Inflammatory macrophage (primary cell): ENCODE data around the gene NELL2.
"Not testable (repeated sequence)": the region's sequence is repeated elsewhere in the genome, so short reads cannot be mapped to it uniquely, and the experiment has no call there.

Experiments
- DNase-seq, 2 donors: peaks; one replicate each; pipeline ENCODE4 v3.0.0-alpha.2; 2020 to 2022

NELL2 gene

DNA sequence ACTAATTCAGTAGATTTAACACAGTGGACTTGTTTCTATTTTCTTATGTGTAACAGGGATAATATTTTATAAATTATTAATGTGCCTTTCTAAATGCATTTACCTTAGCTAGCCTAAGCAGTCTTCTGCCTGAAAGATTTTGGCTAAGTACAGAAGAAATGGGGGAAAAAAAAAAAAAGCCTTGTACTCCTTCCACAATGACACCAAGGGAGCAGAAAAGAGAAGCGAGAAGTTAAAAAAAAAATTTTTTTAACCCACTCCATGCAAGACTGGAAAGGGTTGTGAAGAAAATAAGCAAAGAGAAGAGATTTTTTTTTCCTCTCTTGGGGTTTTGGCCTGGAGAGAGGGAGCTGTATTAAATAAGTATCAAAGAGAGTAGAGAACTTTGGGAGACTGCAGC lies 28.7 kb downstream of the NELL2 start:
- DNase-seq = no peak

DNA sequence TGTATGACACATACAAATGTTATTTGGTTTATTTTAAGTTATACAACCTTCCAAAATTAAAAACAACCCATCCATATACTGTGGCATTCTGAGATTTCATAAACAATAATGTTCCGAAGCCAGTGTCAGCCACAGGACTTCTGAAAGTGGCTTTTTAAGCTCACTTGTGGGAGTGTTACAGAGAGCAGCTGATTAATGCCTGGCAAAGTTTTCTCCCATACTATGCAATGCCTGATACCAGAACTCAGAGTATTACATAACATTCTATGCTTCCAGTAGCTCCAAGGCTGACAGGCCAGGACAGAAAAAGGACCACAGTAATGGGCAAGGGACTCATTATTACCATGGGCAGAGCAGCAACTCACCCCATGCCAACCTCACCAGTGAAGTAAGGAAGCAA lies 29.3 kb downstream of the NELL2 start:
- no peak for DNase-seq

DNA sequence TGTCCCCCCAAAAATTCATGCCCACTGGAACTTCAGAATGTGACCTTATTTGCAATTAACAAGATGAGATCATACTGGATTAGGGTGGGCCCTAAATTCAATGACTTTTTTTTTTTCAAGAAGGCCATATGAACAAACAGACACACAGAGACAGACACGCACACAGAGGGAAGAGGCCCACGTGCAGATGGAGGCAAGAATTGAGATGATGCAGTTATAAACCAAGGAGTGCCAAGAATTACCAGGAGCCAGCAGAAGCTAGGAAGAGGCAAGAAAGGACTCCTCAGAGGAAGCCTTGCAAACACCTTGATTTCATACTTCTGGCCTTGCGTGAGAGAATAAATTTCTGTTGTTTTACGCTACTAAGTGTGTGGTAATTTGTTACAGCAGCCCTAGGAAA lies 33.4 kb downstream of the NELL2 start:
- no peak for DNase-seq

DNA sequence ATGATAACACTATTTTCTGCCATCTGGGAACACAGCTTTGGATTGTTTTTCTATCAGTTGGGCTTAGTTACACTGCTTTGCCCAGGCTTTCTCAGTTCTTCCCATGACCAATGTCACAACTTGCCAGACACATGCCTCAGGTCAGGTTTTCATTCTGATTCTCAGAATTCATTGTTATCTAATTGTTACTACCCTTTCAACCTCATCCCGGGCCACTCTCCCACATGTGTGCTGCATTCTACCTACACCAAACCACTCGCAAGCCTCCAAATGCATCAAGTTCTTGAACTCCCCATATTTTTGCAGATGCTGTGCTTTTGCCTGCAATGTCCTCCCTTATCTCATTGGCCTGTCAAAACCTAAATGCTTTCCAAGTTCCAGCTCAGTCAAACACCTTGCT lies 36.3 kb downstream of the NELL2 start:
- no peak for DNase-seq

DNA sequence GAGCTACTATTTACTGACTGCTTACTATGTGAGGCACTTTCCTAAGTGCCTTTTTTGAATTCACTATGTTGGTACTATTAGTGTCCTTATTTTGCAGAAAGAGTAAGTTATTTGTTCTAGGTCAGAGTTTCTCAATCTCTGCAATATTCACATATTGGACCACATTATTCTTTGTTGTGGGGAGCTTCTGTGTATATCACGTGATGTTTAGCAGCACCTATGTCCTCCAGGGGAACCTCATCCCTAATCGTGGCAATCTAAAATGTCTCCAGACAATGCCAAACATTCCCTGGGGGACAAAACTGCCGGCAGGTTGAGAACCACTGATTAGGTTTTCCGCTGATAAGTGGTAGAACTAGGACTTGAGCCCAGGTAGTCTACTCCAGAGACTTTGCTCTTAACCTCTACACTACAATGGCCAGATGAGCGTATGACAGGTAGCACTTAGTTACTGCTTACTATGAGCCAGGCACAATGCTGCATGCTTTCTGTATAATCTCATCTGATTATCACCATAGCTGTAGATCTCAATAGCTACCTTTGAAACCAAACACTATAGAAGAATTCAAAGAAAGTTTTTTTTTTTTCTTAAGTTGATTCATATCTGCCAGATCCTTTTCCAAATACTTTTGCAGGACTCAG lies 38.9 kb downstream of the NELL2 start:
- no peak for DNase-seq

DNA sequence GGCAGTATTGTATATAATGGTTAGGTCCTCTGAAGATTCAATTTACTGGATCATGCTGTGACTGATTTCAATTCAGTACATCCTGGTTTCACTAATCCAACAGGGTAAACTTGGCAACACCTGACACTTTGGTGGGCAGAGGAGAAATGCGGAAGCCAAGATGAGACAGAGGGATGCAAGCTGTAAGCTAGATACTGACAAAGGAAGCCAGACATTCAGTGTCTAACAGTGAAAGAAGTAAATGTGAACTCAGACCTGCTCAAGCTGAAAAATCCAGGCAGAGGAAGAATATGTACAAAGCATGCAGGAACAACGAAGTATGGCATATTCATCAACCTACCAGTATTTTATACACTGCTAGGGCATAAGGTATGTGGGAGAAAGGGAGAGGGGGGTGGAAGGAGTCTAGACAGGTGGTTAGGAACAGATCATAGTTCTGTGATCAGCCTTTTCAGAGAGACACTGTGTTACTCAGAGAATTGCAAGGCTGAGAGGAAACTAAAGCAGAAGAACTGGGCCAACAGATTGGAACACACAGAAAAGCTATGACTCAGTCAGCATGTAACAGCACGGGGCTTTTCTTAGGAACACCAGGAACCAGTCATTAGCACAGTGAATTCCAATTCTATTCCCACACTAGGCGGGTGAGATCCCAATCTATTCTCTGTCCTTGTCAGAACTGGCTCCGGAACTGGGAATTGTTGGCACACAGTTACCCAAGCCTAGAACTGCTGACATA lies 40.3 kb downstream of the NELL2 start:
- no peak for DNase-seq

DNA sequence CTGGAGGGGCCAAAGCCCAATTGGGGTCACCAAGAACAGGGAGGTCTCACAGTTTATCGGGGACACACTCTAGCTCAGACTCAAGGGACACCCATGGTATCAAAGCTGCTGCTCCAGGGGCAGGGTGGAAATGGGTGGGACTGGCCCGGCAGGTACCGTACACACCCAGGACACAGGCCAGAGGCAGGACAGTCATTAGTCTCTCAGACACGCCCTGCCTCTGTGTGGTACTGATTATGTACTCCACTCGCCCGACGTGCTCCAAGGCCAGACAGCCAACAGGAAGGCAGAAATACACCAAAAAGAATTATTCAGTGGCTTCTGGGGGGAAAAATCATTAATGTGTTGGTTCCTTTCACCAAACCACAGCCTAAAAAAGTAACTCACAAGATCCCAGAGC lies 41.1 kb downstream of the NELL2 start:
- DNase-seq = not testable (repeated sequence)

DNA sequence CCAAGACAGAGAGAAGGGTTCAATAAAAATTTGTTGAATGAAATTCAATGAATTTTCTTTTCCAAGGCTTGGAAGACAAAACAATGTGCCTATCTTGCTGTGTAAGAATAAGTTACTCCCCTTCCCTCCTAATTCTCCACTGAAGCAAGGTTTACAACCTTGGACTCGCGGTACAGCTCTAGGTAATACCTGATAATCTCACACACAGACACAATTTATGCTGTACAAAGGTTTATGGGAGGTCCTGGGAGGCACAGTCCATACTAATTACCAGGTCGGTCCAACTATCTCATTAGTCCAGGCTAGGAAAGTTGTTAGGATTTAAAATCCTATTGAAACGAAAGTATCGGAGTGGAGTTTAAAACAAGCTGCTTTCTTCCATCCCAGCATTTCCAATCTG lies 42.6 kb downstream of the NELL2 start:
- DNase-seq = no peak

DNA sequence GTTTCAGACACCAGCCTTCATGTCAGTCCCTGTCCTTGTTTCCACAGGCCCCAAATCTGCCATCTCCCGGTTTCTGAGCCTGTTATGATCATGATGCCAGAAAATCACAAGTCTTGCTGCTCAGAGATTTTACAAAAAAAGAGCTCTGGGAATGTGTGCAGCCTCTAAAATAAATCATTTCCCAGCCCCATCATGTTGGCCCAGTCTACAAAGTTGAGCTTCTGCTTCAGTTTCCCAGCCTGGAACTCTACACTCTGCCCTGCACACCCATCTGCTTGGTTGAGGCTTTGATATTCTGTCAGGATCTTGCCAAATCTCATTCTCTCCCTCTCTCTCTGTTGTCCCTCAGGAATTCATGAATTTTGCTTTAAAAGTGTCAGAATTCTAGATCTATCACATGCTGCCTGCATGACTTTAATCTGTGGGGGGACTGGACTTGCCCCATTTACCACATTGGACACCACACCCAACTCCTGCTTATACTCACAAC lies 45.5 kb downstream of the NELL2 start:
- no peak for DNase-seq

DNA sequence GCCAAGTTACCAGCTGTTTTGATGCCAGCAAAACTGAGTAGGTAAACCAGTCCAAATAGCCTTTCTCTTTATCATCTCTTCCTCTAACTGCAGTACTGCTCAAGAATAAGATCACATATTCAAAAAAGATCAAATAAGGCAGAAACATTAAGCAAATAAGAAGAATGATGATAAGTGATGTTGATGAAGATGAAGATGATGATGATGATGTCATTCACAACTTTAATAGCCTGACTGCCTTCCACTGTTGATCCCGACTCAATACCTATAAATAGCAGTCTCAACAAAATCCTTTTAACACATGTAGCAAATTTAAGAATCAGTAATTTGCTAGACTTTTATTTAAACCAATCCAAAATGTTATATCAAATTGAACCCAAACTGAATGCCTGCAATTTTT lies 47.1 kb downstream of the NELL2 start:
- no peak for DNase-seq

DNA sequence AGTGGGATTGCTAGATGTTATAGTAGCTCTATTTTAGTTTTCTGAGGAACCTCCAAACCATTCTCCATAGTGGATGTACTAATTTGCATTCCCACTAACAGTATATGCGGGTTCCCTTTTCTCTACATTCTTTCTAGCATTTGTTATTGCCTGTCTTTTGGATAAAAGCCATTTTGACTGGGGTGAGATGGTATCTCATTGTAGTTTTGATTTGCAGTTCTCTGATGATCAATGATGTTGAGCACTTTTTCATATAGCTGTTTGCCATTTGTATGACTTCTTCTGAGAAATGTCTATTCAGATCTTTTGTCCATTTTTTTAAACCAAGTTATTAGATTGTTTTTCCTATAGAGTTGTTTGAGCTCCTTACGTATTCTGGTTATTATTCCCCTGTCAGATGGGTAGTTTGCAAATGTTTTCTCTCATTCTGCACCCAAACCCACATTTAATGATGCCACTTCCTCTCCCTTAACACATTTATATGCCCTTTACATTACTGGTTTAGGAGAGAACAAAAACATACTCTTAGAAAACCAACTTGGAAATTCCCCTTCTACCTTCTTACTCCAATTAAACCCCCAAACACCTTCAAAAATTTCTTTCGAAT lies 48.2 kb downstream of the NELL2 start:
- DNase-seq = no peak

DNA sequence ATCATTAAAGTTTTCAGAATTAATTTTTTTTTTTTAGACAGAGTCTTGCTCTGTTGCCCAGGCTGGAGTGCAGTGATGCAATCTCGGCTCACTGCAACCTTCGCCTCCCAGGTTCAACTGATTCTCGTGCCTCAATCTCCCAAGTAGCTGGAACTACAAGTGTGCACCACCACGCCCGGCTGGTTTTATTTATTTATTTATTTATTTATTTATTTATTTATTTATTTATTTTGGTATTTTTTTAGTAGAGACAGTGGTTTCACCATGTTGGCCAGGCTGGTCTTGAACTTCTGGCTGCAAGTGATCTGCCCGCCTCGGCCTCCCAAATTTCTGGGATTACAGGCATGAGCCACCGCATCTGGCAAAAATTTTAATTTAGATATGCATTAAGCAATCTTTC lies 54.4 kb downstream of the NELL2 start:
- not testable (repeated sequence) for DNase-seq

DNA sequence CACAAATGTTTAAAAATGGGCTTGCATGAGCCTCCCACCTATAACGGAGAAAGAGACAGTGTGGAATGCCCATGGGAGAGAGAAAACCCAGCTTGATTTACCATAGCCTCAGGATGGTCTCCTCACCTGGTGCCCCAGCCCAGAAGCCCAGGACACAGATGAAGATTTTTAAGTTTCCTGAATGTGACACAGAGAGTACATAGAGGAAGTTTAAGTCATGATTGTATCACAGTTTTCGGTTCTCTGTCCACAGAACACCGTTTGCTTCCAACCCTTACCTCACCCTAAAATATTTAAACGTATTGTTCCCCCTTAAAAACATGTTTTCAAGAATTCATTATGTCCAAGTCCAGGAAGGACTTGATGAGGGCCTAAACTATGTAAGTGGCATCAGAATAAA lies 56.2 kb downstream of the NELL2 start:
- no peak for DNase-seq

DNA sequence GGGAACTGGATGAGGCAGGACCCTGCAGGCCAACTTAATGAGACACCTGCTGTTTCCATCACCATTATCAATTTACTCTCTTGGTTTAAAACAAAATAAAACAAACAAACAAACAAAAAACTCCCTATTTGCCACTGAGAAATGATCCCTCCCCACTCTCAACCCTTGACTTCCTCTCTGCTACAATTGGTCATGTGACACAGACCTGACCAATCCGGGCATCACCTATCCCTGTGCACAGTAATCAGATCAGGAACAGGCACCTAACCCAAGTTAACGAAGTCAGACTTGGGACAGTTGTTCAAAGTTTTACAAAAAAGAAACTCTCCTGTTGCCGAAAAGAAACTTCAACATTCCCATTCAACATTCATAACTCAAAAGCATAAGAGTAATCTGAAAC lies 58.4 kb downstream of the NELL2 start:
- no peak for DNase-seq

DNA sequence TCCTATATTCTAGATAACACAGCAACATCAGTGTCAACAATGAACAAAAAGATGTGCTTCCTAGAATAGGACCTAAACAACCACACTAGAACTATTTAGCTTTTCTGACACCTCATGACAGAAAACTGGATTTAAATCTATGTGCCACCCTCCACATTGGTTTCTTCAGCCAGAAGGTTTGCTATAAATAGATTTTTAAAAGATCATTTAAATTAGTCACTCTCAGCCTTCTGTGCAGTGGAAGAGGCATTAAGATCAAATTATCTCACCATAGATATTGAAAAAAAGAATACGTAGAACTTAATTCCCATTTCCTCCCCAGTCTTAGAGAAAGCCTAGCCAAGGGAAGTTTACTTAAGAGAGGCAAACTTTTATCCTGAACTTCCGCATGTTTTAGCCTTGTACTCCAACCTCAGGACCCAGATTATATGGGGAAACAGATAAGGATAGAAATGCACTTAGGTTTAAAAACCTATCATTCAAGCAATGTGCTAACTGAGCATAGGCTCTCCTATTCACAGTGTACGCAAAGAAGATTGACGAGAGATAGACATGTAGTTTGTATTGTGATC lies 59.6 kb downstream of the NELL2 start:
- no peak for DNase-seq

DNA sequence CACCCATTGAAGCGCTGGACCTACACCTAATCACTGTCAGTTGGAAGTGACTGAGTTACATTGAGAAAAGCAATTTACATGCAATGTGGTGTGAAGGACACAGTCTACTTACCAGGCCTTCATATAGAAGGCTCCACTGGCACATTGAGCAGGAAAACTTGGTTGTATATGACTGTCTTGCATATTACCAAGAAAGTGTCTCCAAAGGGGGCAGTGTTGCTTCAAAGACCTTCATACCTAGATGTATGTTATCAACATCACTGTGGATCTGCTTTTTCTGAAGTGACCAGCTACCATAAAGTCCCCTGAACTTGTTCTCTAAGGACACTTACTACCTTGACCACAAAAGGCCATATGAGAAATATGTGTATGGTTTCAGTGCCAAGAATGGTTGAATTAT lies 64.1 kb downstream of the NELL2 start:
- no peak for DNase-seq

DNA sequence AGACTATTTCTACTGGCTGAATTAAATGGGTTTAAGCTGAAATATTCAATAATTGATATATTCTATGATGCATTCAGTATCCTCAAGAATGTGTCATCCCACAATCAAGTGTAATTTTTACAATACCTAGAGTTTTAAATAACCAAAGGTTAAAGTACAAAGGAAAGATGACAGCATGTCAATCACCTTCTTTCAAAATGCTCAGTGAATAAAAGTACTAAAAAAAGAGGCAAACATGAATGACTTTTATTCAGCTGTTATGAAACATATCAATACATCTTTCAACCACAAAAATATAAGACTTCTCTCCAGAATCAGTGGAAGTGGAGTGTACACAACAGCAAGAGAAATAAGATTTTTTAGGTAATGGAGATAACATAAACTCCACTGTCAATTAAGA lies 72.0 kb downstream of the NELL2 start:
- no peak for DNase-seq

DNA sequence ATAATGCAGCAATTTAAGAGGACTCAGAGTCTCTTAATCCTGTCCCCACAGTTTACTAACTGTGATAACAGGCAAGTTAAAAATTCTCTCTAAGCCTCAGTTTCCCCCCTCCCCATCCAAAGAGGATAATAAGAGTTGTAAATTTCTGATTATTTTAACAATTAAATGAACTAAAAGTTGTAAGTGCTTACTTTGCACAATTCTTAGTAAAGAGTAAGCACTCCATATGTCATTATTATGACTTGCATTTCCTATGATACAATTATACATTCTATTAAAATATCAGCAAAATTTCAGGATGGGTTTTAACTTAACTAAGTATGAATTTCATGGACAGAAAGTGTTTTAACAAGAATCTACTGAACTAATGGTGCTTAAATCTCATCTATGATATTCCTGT lies 80.1 kb downstream of the NELL2 start:
- DNase-seq = no peak

DNA sequence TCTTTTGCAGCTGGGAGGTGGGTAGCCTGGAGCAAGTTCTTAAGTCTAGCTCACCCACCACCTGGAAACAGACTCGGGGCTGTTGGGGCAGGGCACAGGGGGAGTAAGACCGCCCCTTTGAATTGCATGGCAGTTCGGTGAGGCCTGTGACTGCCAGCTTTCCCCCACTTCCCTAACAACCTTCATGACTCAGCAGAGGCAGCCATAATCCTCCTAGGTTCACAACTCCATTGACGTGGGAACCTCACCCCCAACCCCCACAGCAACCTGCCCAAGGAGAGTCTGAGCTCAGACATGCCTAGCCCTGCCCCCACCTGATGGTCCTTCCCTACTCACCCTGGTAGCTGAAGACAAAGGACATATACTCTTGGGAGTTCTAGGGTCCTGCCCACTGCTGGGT lies 87.4 kb downstream of the NELL2 start:
- no peak for DNase-seq

DNA sequence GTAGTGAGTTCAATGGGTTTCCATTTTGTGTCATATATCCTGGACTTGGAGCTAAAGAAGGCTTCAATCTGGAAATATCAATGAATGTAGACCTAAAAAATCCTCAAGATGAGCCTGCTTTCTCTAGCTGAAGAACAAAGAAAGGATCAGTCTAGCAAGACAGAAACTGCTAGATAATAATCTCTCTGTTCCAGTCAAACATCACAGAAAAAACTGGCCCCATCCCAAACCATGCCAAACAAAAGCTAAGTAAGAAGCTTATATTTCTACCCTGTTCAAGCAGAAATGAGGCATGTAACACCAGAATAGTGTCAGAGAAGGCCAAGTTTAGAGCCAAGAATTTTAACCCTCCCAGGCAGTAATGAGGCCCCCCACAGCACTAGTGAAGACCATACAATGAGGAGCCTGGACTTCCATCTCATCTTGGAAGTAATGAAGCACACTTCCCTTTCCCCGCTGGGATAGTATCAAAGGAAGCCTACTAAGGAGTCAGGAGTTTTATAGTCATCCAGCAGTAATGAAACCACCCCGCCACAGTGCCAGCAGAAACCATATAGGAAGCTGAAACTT lies 95.8 kb downstream of the NELL2 start:
- DNase-seq = no peak

DNA sequence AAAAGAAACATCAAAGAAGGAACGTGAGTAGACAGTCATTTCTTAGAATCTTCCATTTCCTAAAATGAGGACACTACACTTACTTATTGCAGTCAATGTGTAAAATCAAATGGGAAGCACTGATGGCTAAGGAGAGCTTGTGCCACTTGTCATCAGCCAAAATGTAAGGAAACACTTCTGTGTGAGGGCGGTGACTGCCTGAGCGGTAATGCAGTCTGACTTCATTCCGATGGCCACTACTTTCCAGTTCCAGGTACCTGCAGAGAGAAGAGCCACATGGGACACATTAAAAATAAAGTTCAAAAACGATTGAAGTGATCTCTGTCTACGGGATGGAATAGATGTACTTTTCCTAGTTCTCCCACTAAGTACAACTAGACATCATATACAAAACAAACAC lies 96.3 kb downstream of the NELL2 start:
- no peak for DNase-seq

DNA sequence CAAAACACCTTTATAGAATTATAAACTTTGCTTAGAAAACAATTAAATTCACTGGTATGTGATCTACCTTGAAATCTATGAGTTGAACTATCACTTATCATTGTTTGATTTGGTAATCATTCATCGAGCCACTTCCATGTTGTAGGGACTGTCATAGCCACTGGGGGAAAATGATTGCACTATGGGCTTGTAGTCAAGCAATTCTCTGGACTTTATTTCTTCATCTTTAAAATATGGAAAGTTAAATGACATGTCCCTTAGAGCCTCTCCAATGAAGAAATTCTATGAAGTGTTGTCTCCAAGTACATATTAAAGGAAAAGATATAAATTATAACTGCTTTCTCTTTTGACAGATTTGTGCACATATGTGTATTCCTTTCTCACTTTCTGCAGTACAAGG lies 97.3 kb downstream of the NELL2 start:
- no peak for DNase-seq

DNA sequence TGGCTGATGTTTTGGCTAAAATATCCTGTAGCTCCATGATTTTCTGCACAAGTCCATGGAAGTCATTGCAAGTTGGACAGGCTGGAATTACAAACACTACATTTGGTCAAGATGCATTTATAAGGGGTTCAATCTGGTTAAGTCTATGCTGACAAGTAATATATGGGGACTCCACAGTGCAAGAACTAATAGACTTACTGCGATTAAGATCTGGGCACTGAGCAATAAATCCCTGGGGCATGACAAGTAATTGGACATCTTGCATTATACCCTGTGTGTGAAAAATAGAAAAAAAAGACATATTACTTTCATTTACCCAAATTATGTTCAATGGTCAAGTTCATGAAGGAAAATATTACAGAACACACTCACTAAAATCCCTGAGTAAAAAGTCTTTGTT lies 99.1 kb downstream of the NELL2 start:
- DNase-seq = no peak

DNA sequence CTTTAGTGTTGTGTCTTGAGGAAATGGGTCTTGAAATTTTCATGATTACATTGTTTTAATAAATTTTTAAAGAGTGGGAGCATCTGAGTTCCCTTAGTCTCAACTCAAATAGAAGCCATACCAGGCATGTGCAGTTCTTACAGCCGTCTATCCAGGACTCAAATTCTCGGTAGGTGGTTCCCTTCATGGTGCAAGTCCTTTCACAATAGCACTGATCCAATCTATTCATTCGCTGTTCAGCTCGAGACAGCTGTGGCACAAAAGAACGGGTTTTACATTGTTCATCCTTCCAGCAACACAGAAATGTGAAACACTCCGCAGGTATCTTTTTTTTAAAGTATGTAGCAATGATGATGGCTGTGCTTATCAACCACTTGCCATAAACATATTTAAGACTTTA lies 100.2 kb downstream of the NELL2 start:
- DNase-seq = no peak
